IMR-90 (cell line): ENCODE data around the gene RNH1. TPM values are rescaled to one million over a fixed set of nuclear protein-coding genes. Genes with fewer than 3 reads are reported as not detected.

ENCODE experiments used
- ATAC-seq: fragments of 200-7000 bp; cut with Tn5 transposase; 2 replicates; pipeline ENCODE4 v1.9.1; 2020; ENCODE audit warnings: low read depth, mild to moderate bottlenecking, moderate library complexity
- BruUV-seq: library from RNA; stranded (reverse); fragments of 400-500 nt; replicated peaks from 2 replicates; lab custom pipeline; 2021; lab: Mats Ljungman, UMichigan
- CTCF ChIA-PET: fragments of 300-600 bp; formaldehyde crosslinking; extraction: SDS; loops from one replicate; lab custom pipeline; 2021; ENCODE audit warnings: antibody characterized with exemption; lab: Yijun Ruan, JAX
- POLR2A ChIA-PET: fragments of 300-600 bp; sonication (Branson Sonifier 250); formaldehyde crosslinking; loops from one replicate; lab custom pipeline; 2022; ENCODE audit warnings: antibody characterized with exemption; ENCODE audit not compliant: unreplicated experiment; lab: Charles Lee
- DNase-seq: peaks from one replicate; pipeline ENCODE4 v3.0.0; 2013
- H2AFZ ChIP-seq: replicated peaks from 2 replicates; pipeline ENCODE3; 2013; ENCODE audit warnings: low read length, mild to moderate bottlenecking; ENCODE audit not compliant: poor library complexity
- H2AK5ac ChIP-seq: 2 replicates; pipeline ENCODE4 v1.6.1; 2013; ENCODE audit warnings: low read depth, low read length, inconsistent platforms
- H2AK9ac ChIP-seq: replicated peaks from 2 replicates; pipeline ENCODE3; 2013; ENCODE audit warnings: mild to moderate bottlenecking, low read depth, low read length, moderate library complexity; ENCODE audit not compliant: poor library complexity
- H2BK120ac ChIP-seq: 2 replicates; pipeline ENCODE4 v1.6.1; 2013; ENCODE audit warnings: low read depth, low read length, inconsistent platforms
- H2BK15ac ChIP-seq: 3 replicates; pipeline ENCODE4 v1.6.1; 2013; ENCODE audit warnings: low read depth, low read length, inconsistent platforms
- H2BK20ac ChIP-seq: 2 replicates; pipeline ENCODE4 v1.6.1; 2013; ENCODE audit warnings: low read depth, mild to moderate bottlenecking, inconsistent platforms, low read length, moderate library complexity
- H2BK5ac ChIP-seq: 2 replicates; pipeline ENCODE4 v1.6.1; 2013; ENCODE audit warnings: mild to moderate bottlenecking, low read depth, low read length, inconsistent platforms; ENCODE audit not compliant: poor library complexity, severe bottlenecking
- H3K14ac ChIP-seq: replicated peaks from 2 replicates; pipeline ENCODE4 v1.6.1; 2013; ENCODE audit warnings: low read depth, low read length, inconsistent platforms
- H3K18ac ChIP-seq: 2 replicates; pipeline ENCODE4 v1.6.1; 2013; ENCODE audit warnings: low read depth, low read length, control low read depth
- H3K23ac ChIP-seq: 2 replicates; pipeline ENCODE4 v1.6.1; 2013; ENCODE audit warnings: low read depth, low read length, inconsistent platforms
- H3K27ac ChIP-seq: 2 replicates; pipeline ENCODE4 v1.5.1; 2013; ENCODE audit warnings: mild to moderate bottlenecking, control low read depth, low read length; ENCODE audit not compliant: insufficient read depth
- H3K27me3 ChIP-seq: 2 replicates; pipeline ENCODE4 v1.6.1; 2013; ENCODE audit warnings: low read length; ENCODE audit not compliant: control insufficient read depth, insufficient read depth
- H3K36me3 ChIP-seq: 2 replicates; pipeline ENCODE4 v1.6.1; 2013; ENCODE audit warnings: low read length, mixed read lengths; ENCODE audit not compliant: control insufficient read depth, insufficient read depth
- H3K4ac ChIP-seq: 2 replicates; pipeline ENCODE4 v1.6.1; 2013; ENCODE audit warnings: low read depth, low read length, inconsistent platforms
- H3K4me1 ChIP-seq: 2 replicates; pipeline ENCODE4 v1.6.1; 2013; ENCODE audit warnings: low read length, mixed read lengths; ENCODE audit not compliant: control insufficient read depth, insufficient read depth
- H3K4me2 ChIP-seq: 2 replicates; pipeline ENCODE4 v1.6.1; 2013; ENCODE audit warnings: low read depth, mild to moderate bottlenecking, control low read depth, low read length, moderate library complexity
- H3K4me3 ChIP-seq: 2 replicates; pipeline ENCODE4 v1.5.1; 2013; ENCODE audit warnings: low read depth, mild to moderate bottlenecking, control low read depth, low read length, moderate library complexity; ENCODE audit not compliant: insufficient read depth
- H3K56ac ChIP-seq: 2 replicates; pipeline ENCODE4 v1.6.1; 2013; ENCODE audit warnings: low read length, inconsistent platforms; ENCODE audit not compliant: insufficient read depth; ENCODE audit errors: extremely low read depth
- H3K79me1 ChIP-seq, 2 experiments: 2 replicates each; pipeline ENCODE4 v1.6.1; 2013; ENCODE audit warnings: low read length in 2 of 2, inconsistent platforms in 1 of 2, low read depth in 1 of 2
- H3K9ac ChIP-seq: 2 replicates; pipeline ENCODE4 v1.6.1; 2013; ENCODE audit warnings: low read depth, low read length, control low read depth
- H3K9me1 ChIP-seq: 2 replicates; pipeline ENCODE4 v1.6.1; 2013; ENCODE audit warnings: low read length, inconsistent platforms; ENCODE audit not compliant: insufficient read depth
- H3K9me3 ChIP-seq: 2 replicates; pipeline ENCODE4 v1.6.1; 2013; ENCODE audit warnings: low read length; ENCODE audit not compliant: control insufficient read depth, insufficient read depth
- H4K20me1 ChIP-seq: 2 replicates; pipeline ENCODE4 v1.6.1; 2013; ENCODE audit warnings: low read length, inconsistent platforms; ENCODE audit not compliant: insufficient read depth
- H4K5ac ChIP-seq: 2 replicates; pipeline ENCODE4 v1.6.1; 2013; ENCODE audit warnings: mild to moderate bottlenecking, low read depth, low read length, control low read depth
- H4K8ac ChIP-seq, 2 experiments: 2 replicates each; pipeline ENCODE4 v1.6.1; 2013; ENCODE audit warnings: low read depth in 2 of 2, low read length in 2 of 2, control low read depth in 1 of 2, inconsistent platforms in 1 of 2
- H4K91ac ChIP-seq: 2 replicates; pipeline ENCODE4 v1.6.1; 2013; ENCODE audit warnings: low read depth, low read length, inconsistent platforms; ENCODE audit not compliant: insufficient read depth
- BHLHE40 ChIP-seq: fragments of 150-350 bp; IDR thresholded peaks from 2 replicates; pipeline ENCODE4 v1.6.1; 2016; ENCODE audit warnings: mild to moderate bottlenecking, low read depth, low read length
- CHD1 ChIP-seq: IDR thresholded peaks from 2 replicates; pipeline ENCODE4 v1.6.1; 2012; ENCODE audit warnings: low read depth, low read length, improper control_type of control experiment
- FOS ChIP-seq: fragments of 150-350 bp; IDR thresholded peaks from 2 replicates; pipeline ENCODE4 v1.6.1; 2016; ENCODE audit warnings: low read depth, low read length
- MAZ ChIP-seq: IDR thresholded peaks from 2 replicates; pipeline ENCODE4 v1.6.1; 2012; ENCODE audit warnings: low read depth, mild to moderate bottlenecking, low read length, improper control_type of control experiment, moderate library complexity, borderline replicate concordance
- MXI1 ChIP-seq: IDR thresholded peaks from 2 replicates; pipeline ENCODE4 v1.6.1; 2012; ENCODE audit warnings: low read depth, mild to moderate bottlenecking, low read length, moderate library complexity, borderline replicate concordance
- NFE2L2 ChIP-seq: fragments of 150-350 bp; IDR thresholded peaks from 2 replicates; pipeline ENCODE4 v1.6.1; 2016; ENCODE audit warnings: low read depth, mild to moderate bottlenecking, low read length
- POLR2A ChIP-seq: IDR thresholded peaks from 2 replicates; pipeline ENCODE4 v1.6.1; 2012; ENCODE audit warnings: mild to moderate bottlenecking, low read depth, low read length
- RAD21 ChIP-seq: IDR thresholded peaks from 2 replicates; pipeline ENCODE4 v1.6.1; 2012; ENCODE audit warnings: low read length, improper control_type of control experiment
- RCOR1 ChIP-seq: IDR thresholded peaks from 2 replicates; pipeline ENCODE4 v1.6.1; 2012; ENCODE audit warnings: mild to moderate bottlenecking, low read length, improper control_type of control experiment; ENCODE audit not compliant: insufficient replicate concordance
- RFX5 ChIP-seq: IDR thresholded peaks from 2 replicates; pipeline ENCODE4 v1.8.0; 2012; ENCODE audit warnings: low read depth, mild to moderate bottlenecking, low read length, moderate library complexity
- WGBS, 2 experiments: methylation state at CpG; one replicate each; pipeline versions ENCODE4 v1.1.5 to v1.1.7; 2013; ENCODE audit warnings: missing lambda C conversion rate in 2 of 2; ENCODE audit not compliant: insufficient read length in 1 of 2; ENCODE audit errors: extremely low coverage in 2 of 2; 5-methylcytosine and 5-hydroxymethylcytosine counted together
- dilution Hi-C: fragments of 300-500 bp; cut with HindIII; formaldehyde crosslinking; loops from one replicate; pipeline ENCODE4 v1.14.3; 2018; ENCODE audit warnings: low sequenced_read_pairs; ENCODE audit not compliant: unreplicated experiment
- in situ Hi-C: fragments of 300-500 bp; cut with MboI; formaldehyde crosslinking; loops from 3 replicates; pipeline ENCODE4 v1.14.3; 2019; ENCODE audit warnings: low sequenced_read_pairs, inconsistent platforms, mixed read lengths
- intact Hi-C: fragments of 100-400 bp; cut with micrococcal nuclease; formaldehyde crosslinking; loops from 2 replicates; pipeline ENCODE4 v1.10.0; 2022
- polyA plus RNA-seq, 3 experiments: library from polyadenylated mRNA; depleted of rRNA; stranded (reverse); fragments of >200 nt; gene quantifications; 2 replicates each; pipeline ENCODE4 v1.2.3, GENCODE V29; 2012; ENCODE audit warnings: low replicate concordance in 1 of 3
- total RNA-seq: library from RNA; depleted of rRNA; stranded (reverse); fragments of >200 nt; gene quantifications from 2 replicates; pipeline ENCODE4 v1.2.3, GENCODE V29; 2012
- TF ChIP-seq, protein P1 (sequence below): fragments of 150-350 bp; IDR thresholded peaks from 2 replicates; pipeline ENCODE4 v1.6.1; 2017; ENCODE audit warnings: mild to moderate bottlenecking, antibody characterized with exemption, low read length, low read depth
- TF ChIP-seq, protein P2 (sequence below): fragments of 150-350 bp; IDR thresholded peaks from 2 replicates; pipeline ENCODE4 v1.6.1; 2016; ENCODE audit warnings: low read depth, mild to moderate bottlenecking, low read length, moderate library complexity, borderline replicate concordance

Gene RNH1
- total and polyA plus RNA-seq, 2 of the 4 experiments (the other 2 are of a cell fraction): 138 to 247 TPM

DNA sequence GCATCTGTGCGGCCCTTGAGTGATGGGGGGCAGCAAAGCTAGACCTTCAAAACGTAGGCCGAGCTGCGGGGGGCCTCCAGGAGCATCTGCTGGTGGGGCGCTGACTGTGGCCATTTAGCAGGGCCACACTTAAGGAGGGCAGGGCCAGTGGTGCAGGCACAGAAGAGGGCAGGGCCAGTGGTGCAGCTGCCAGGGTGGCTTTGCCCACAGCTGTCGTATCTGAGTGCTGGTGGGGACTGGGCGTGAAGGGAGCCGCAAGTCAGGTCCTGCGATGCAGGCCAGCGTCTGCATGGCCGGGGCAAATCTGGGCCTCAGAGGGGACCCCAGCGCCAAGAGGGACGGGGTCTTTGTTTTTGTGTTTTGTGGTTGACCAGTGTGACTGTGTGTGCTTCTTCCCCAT is 27.7 kb downstream of the RNH1 start:
- no peak overlapping the region for H4K91ac ChIP-seq
- H3K23ac ChIP-seq: no peak overlapping the region
- H3K36me3 ChIP-seq: peaks cover 5% of the 10 kb centered on the region
- in situ Hi-C loops: no loop called here
- H3K56ac ChIP-seq: no peak overlapping the region
- no peaks in the 10 kb centered on the region for H3K4me1 ChIP-seq
- BruUV-seq: no TSS peak
- H3K9me3 ChIP-seq: no peaks in the 10 kb centered on the region
- H2BK5ac ChIP-seq: no peak overlapping the region
- TF ChIP-seq MAZ: no peak
- TF ChIP-seq RCOR1: no peak
- TF ChIP-seq, protein P1, sequence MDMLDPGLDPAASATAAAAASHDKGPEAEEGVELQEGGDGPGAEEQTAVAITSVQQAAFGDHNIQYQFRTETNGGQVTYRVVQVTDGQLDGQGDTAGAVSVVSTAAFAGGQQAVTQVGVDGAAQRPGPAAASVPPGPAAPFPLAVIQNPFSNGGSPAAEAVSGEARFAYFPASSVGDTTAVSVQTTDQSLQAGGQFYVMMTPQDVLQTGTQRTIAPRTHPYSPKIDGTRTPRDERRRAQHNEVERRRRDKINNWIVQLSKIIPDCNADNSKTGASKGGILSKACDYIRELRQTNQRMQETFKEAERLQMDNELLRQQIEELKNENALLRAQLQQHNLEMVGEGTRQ: no peak
- no peak for TF ChIP-seq CHD1
- TF ChIP-seq, protein P2, sequence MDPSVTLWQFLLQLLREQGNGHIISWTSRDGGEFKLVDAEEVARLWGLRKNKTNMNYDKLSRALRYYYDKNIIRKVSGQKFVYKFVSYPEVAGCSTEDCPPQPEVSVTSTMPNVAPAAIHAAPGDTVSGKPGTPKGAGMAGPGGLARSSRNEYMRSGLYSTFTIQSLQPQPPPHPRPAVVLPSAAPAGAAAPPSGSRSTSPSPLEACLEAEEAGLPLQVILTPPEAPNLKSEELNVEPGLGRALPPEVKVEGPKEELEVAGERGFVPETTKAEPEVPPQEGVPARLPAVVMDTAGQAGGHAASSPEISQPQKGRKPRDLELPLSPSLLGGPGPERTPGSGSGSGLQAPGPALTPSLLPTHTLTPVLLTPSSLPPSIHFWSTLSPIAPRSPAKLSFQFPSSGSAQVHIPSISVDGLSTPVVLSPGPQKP: no peak
- no peak for TF ChIP-seq BHLHE40
- no peak for TF ChIP-seq FOS
- TF ChIP-seq RFX5: no peak
- no peak for TF ChIP-seq MXI1
- no peak for TF ChIP-seq RAD21
- TF ChIP-seq NFE2L2: no peak
- TF ChIP-seq POLR2A: no peak
- H3K9ac ChIP-seq: no peak overlapping the region
- H2AFZ ChIP-seq: no peak overlapping the region
- no peak overlapping the region for H2BK120ac ChIP-seq
- peaks cover 27 to 38% of the 10 kb centered on the region in 2 experiments for H3K79me1 ChIP-seq
- H2AK5ac ChIP-seq: no peak overlapping the region
- H3K4ac ChIP-seq: no peak overlapping the region
- WGBS, 2 experiments: 93% methylated on average over 4 of the region's 13 CpGs; no CpG with 5 or more reads in 1 of the 2 experiments
- H3K18ac ChIP-seq: no peak overlapping the region
- ATAC-seq (no peak), DNase-seq (no peak)
- ChIA-PET CTCF (no interaction called here), POLR2A (no interaction called here)
- dilution Hi-C loops: no loop called here
- intact Hi-C loops: no loop called here
- H2BK15ac ChIP-seq: no peak overlapping the region
- H3K14ac ChIP-seq: no peak overlapping the region
- H3K4me3 ChIP-seq: no peak overlapping the region
- no peak overlapping the region for H3K27ac ChIP-seq
- no peak overlapping the region for H2AK9ac ChIP-seq
- peaks cover 6% of the 10 kb centered on the region for H3K9me1 ChIP-seq
- no peak overlapping the region for H4K8ac ChIP-seq
- H4K5ac ChIP-seq: no peak overlapping the region
- no peak overlapping the region for H2BK20ac ChIP-seq
- no peaks in the 10 kb centered on the region for H3K27me3 ChIP-seq
- H4K20me1 ChIP-seq: peaks cover 8% of the 10 kb centered on the region
- H3K4me2 ChIP-seq: no peak overlapping the region
